ENCODE measurements around the gene NTM. TPM values are rescaled to one million over a fixed set of nuclear protein-coding genes. Genes with fewer than 3 reads are reported as not detected.

The NTM gene
- total and polyA plus RNA-seq, 12 donors = 0.26 to 11.5 (median 4.0) TPM

DNA sequence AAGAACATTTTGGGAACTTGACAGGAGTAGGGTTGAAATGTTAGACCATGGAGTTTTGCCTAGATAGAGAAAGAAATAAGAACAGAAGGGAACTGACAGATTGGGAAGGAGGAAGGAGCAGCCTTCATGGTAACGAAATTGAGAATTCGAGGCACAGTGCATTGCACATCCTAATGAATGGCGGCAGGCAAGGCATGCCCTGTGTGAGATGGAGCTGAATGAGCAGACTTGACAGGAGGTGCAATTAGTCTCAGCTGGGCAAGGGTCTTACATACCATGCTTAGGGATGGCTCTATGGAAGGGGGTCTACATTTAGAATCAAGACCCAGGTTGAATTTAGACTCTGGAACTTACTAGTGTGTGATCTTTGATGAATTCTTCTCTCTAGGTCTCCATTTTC, 25.0 kb upstream of the NTM start:
- no peak for DNase-seq
- no peaks in the 10 kb centered on the region for H3K36me3 ChIP-seq (replicated peaks in 1 of 2)
- no peak overlapping the region for H3K4me3 ChIP-seq
- TF ChIP-seq POLR2A (IDR thresholded peaks at IDR 0.05) = no peak
- TF ChIP-seq, protein P1, sequence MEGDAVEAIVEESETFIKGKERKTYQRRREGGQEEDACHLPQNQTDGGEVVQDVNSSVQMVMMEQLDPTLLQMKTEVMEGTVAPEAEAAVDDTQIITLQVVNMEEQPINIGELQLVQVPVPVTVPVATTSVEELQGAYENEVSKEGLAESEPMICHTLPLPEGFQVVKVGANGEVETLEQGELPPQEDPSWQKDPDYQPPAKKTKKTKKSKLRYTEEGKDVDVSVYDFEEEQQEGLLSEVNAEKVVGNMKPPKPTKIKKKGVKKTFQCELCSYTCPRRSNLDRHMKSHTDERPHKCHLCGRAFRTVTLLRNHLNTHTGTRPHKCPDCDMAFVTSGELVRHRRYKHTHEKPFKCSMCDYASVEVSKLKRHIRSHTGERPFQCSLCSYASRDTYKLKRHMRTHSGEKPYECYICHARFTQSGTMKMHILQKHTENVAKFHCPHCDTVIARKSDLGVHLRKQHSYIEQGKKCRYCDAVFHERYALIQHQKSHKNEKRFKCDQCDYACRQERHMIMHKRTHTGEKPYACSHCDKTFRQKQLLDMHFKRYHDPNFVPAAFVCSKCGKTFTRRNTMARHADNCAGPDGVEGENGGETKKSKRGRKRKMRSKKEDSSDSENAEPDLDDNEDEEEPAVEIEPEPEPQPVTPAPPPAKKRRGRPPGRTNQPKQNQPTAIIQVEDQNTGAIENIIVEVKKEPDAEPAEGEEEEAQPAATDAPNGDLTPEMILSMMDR (IDR thresholded peaks at IDR 0.05) = no peak
- 84 to 89% (median 86%) methylated on average over 3 of the region's 3 CpGs for WGBS, 4 donors
- H3K27ac ChIP-seq = no peak overlapping the region
- H3K27me3 ChIP-seq = no peaks in the 10 kb centered on the region
- no peaks in the 10 kb centered on the region for H3K4me1 ChIP-seq (replicated peaks in 1 of 2)
- intact Hi-C loops (cut with DNase I) = no loop called here
- H3K9me3 ChIP-seq (replicated peaks in 1 of 3) = no peaks in the 10 kb centered on the region

- no peak for TF ChIP-seq POLR2A (IDR thresholded peaks at IDR 0.05)
- TF ChIP-seq, protein P1 (IDR thresholded peaks at IDR 0.05) = no peak
- WGBS, 4 donors = 68 to 79% (median 73%) methylated on average over 11 of the region's 11 CpGs
- no peak for DNase-seq
- no peak overlapping the region for H3K4me3 ChIP-seq
- no peaks in the 10 kb centered on the region for H3K36me3 ChIP-seq (replicated peaks in 1 of 2)
- no peaks in the 10 kb centered on the region for H3K27me3 ChIP-seq
- intact Hi-C loops (cut with DNase I) = no loop called here
- H3K9me3 ChIP-seq (replicated peaks in 1 of 3) = no peaks in the 10 kb centered on the region
- H3K4me1 ChIP-seq (replicated peaks in 1 of 2) = no peaks in the 10 kb centered on the region
- no peak overlapping the region for H3K27ac ChIP-seq
These were observed 20.9 kb upstream of the NTM start for GRCh38 chr11:131349368-131350086.

GRCh38 chr11:131350872-131351271, 19.5 kb upstream of the NTM start:
- intact Hi-C loops (cut with DNase I) = no loop called here
- H3K27me3 ChIP-seq = no peaks in the 10 kb centered on the region
- H3K36me3 ChIP-seq (replicated peaks in 1 of 2) = no peaks in the 10 kb centered on the region
- DNase-seq = no peak
- no peak overlapping the region for H3K4me3 ChIP-seq
- no peak overlapping the region for H3K27ac ChIP-seq
- WGBS, 4 donors = 59 to 69% (median 63%) methylated on average over 9 of the region's 9 CpGs
- TF ChIP-seq, protein P1 (IDR thresholded peaks at IDR 0.05) = no peak
- no peak for TF ChIP-seq POLR2A (IDR thresholded peaks at IDR 0.05)
- H3K4me1 ChIP-seq (replicated peaks in 1 of 2) = no peaks in the 10 kb centered on the region
- no peaks in the 10 kb centered on the region for H3K9me3 ChIP-seq (replicated peaks in 1 of 3)

DNA sequence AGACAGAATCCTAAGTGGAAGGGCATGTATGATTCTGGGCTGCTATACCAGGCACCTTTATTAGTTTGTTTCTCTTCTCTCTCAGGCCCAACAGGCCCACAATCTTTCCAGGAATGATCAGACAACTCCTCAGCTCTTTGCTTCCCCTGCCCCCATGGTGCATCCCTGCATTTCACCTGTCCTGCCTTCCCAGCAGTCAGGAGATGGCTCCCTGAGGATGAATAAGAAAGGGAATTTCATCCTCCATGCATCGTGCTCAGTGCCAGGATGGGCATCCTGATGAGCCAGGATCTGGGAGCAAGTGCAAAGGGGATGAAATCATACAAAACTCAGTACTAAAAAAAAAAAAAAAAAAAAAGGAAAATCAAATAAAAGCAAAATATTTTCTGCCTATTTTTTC, 18.6 kb upstream of the NTM start:
- H3K4me1 ChIP-seq (replicated peaks in 1 of 2) = no peaks in the 10 kb centered on the region
- no peak overlapping the region for H3K4me3 ChIP-seq
- no peak for DNase-seq
- intact Hi-C loops (cut with DNase I) = no loop called here
- H3K27me3 ChIP-seq = no peaks in the 10 kb centered on the region
- TF ChIP-seq POLR2A (IDR thresholded peaks at IDR 0.05) = no peak
- TF ChIP-seq, protein P1 (IDR thresholded peaks at IDR 0.05) = no peak
- no peaks in the 10 kb centered on the region for H3K9me3 ChIP-seq (replicated peaks in 1 of 3)
- 22 to 60% (median 32%) methylated on average over 1 of the region's 1 CpG for WGBS, 4 donors
- H3K27ac ChIP-seq = no peak overlapping the region
- H3K36me3 ChIP-seq (replicated peaks in 1 of 2) = no peaks in the 10 kb centered on the region

Measured in adrenal gland (tissue), 12 donors.